GM21390 (cell line): ENCODE data around the gene CDK9.

Experiments
- ATAC-seq: cut with Tn5 transposase; IDR thresholded peaks from one replicate; pipeline ENCODE4 v1.9.1; 2021; ENCODE audit not compliant: unreplicated experiment

Gene CDK9

GRCh38 chr9:127801955-127802575 lies 16.2 kb downstream of the CDK9 start:
- ATAC-seq, result peak; percentile 15

GRCh38 chr9:127802576-127803443 lies 17.0 kb downstream of the CDK9 start, which contains the start of gene FPGS:
Gene FPGS (plus strand): TSS chr9:127802882. CDS start chr9:127802925, 43 bp downstream.
- ATAC-seq, result peak; percentile 75

GRCh38 chr9:127803507-127804352 lies 17.9 kb downstream of the CDK9 start:
- no peak for ATAC-seq

- no peak for ATAC-seq
Observed at GRCh38 chr9:127805620-127806019, 19.8 kb downstream of the CDK9 start.

- no peak for ATAC-seq
Observed at GRCh38 chr9:127806871-127807270, 21.0 kb downstream of the CDK9 start.

GRCh38 chr9:127808347-127809001 lies 22.6 kb downstream of the CDK9 start:
- ATAC-seq, result no peak

- ATAC-seq, result no peak
Observed at GRCh38 chr9:127809002-127809539, 23.2 kb downstream of the CDK9 start.

GRCh38 chr9:127809540-127810377 lies 23.9 kb downstream of the CDK9 start:
- ATAC-seq, result no peak

GRCh38 chr9:127810378-127811187 lies 24.7 kb downstream of the CDK9 start:
- no peak for ATAC-seq

- no peak for ATAC-seq
Observed at GRCh38 chr9:127812011-127812410, 26.2 kb downstream of the CDK9 start.

- no peak for ATAC-seq
Observed at GRCh38 chr9:127812936-127813675, 27.3 kb downstream of the CDK9 start.

- no peak for ATAC-seq
Observed at GRCh38 chr9:127813686-127814226, 27.9 kb downstream of the CDK9 start.

- no peak for ATAC-seq
Observed at GRCh38 chr9:127814619-127815511, 29.0 kb downstream of the CDK9 start.

GRCh38 chr9:127815512-127816361 lies 29.9 kb downstream of the CDK9 start:
- no peak for ATAC-seq

GRCh38 chr9:127816362-127816725 lies 30.5 kb downstream of the CDK9 start:
- no peak for ATAC-seq

GRCh38 chr9:127816728-127817127 lies 30.9 kb downstream of the CDK9 start:
- no peak for ATAC-seq
